Islet precursor cell (in vitro differentiated cells): ENCODE results near the gene KTN1.

Source experiments
- DNase-seq: peaks from one replicate; pipeline ENCODE4 v3.0.0-alpha.2; 2018

KTN1 gene, protein sequence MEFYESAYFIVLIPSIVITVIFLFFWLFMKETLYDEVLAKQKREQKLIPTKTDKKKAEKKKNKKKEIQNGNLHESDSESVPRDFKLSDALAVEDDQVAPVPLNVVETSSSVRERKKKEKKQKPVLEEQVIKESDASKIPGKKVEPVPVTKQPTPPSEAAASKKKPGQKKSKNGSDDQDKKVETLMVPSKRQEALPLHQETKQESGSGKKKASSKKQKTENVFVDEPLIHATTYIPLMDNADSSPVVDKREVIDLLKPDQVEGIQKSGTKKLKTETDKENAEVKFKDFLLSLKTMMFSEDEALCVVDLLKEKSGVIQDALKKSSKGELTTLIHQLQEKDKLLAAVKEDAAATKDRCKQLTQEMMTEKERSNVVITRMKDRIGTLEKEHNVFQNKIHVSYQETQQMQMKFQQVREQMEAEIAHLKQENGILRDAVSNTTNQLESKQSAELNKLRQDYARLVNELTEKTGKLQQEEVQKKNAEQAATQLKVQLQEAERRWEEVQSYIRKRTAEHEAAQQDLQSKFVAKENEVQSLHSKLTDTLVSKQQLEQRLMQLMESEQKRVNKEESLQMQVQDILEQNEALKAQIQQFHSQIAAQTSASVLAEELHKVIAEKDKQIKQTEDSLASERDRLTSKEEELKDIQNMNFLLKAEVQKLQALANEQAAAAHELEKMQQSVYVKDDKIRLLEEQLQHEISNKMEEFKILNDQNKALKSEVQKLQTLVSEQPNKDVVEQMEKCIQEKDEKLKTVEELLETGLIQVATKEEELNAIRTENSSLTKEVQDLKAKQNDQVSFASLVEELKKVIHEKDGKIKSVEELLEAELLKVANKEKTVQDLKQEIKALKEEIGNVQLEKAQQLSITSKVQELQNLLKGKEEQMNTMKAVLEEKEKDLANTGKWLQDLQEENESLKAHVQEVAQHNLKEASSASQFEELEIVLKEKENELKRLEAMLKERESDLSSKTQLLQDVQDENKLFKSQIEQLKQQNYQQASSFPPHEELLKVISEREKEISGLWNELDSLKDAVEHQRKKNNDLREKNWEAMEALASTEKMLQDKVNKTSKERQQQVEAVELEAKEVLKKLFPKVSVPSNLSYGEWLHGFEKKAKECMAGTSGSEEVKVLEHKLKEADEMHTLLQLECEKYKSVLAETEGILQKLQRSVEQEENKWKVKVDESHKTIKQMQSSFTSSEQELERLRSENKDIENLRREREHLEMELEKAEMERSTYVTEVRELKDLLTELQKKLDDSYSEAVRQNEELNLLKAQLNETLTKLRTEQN (N-terminal part only)

DNA sequence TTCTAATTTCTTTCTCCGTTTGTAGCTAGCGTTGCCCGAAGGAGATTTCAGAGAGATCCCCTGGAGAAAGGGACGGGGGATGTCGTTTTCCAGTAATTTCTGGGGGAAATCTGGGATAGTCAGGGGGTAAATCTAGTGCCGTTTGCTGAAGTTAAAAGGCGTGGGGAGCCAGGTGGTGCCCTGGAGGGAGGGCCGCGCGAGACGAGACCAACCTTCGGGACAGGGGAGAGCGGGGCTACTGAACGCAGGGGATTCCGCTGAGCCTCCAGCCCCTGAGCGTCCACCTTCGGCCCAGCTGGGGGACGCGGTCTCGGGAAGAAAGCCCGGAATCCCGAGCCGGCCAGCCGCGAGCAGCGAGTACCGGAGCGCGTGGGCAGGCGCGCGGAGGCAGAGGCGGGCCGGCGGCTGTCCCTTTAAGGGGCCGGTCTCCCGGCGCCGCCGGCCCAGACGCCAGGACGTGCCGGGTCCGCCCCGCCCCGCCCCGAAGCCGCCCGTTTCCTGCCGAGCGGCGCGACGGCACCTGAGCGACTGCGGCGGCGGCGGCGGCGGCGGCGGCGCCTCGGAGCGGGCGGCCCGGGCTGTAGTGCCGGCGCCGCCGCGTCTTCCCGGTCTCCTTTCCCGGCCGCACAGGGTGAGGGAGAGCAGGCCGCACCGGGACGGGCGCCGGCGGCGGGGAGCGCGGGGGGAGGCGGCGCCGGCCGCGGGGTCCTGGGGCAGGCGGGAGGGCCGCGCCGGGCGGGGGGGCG is at the start of gene KTN1:
TSS of gene KTN1 (plus strand) at position 484 of the 746 bp plus-strand sequence. CDS start 31,842 bp downstream, outside the sequence.
- peak; percentile 86 for DNase-seq

DNA sequence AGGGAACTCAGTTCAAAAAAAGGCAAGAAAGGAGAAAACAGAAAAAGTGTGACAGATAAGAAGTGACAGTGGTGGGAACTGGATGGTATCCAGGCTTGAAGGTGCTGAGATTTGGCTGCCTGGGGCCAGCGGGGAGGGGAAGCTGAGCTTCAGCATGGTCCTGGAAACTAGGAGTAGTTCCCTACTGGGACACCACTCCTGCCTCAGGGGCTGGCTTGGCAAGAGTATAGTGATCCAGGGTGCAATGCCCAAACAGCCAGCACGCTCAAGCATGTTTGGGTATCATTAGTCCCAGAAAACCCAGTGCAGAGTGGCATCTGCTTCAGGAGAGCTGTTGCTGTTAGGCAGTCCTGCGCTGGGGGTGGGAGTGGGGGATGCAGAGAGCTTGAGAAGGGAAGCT is 49.5 kb upstream of the KTN1 start:
- DNase-seq: peak; percentile 54

DNA sequence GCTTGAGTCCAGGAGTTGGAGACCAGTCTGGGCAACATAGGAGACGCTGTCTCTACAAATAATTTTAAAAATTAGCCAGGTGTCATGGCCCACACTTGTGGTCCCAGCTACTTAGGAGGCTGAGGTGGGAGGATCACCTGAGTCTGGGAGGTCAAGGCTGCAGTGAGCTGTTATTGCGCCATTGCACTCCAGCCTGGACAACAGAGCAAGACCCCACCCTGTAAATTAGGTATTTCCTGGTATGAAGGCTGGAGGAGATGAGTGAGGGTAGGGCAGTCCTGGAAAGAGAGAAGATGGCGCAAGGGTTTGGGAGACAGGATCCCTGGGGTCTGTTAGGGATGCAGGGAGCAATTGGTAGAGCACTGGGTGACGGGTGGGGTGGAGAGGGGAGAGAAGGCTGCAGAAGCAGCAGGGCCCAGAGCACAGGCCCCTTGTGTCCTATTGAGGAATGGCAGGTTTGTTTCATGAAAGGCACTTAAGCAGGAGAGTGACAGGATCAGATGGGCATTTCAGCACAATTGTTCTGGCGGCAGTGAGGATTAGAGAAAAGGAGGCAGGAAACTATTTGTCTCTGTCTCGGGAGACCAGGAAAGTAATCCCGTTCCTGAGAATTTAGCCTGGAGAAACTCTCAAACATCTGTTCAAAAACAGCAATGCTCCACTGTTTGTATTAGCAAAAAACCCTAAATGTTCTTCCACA is 47.2 kb upstream of the KTN1 start:
- DNase-seq: peak; percentile 66

DNA sequence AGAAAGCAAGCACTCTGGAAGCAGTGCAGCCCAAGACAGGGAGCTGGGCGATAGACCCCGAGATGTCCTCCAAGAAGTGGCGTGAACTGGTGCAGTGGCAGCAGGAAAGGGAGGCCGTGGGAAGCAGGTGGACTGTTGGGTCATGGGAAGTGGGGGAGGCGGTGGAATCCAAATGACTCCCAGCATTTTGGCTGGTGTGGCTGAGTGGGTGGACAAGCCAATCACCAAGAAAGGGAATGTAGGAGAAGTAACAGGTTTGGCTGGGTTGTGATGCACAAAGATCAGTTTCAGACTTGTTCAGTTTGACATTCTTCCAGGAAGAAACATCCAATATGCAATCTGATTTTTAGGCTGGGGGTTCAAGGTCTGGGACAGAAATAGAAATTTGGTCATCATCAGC is 46.0 kb upstream of the KTN1 start:
- peak; percentile 61 for DNase-seq

DNA sequence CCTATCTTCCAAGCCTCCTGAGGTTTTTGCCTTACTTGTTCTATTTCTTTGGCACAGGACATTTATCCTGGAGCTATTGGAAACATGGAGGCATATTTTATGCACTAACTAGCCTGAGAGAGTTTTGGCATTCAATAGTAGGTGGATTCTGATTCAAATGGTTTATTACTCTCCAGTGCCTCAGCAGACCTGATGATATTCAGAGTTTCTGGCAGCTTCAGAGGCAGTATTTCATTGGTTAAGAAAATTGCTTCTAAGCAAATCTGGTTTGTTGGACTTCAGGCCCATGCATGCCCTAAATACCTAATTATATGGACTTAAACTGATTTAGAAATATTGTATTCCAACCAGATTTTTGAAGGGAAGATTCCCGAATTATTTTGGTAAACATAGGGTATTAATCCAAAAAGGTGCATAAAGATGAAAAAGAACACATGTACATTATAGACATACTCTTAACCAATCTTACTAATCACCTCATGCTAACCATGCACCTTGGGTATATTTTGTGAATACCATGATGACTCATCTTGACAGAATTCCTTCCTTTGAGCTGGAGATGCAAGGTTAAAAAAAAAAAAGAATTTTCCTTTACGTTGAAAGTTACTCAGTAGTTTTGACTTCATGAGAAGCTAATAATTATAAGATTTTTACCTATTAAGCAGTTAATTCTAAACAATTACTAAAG is 44.3 kb upstream of the KTN1 start:
- DNase-seq: no peak

DNA sequence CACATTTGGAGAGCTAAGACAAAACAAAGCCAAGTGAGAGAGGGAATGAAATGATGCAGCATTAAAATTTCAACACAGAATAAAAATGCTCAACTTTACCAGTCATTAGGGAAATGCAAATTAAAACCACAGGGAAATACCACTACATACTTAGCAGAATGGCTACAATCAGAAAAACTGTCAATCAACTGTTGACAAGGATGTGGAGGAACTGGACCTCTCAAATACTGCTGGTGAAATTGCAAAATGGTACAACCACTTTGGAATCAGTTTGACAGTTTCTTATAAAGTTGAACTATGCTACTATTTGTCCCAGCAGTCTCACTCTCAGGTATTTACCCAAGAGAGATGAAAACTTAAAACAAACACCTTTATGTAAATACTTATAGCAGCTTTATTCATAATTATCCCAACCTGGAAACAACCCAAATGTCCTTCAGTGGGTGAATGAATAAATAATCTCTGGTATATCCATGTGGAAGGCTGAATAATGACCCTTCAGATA is 43.8 kb upstream of the KTN1 start:
- no peak for DNase-seq

DNA sequence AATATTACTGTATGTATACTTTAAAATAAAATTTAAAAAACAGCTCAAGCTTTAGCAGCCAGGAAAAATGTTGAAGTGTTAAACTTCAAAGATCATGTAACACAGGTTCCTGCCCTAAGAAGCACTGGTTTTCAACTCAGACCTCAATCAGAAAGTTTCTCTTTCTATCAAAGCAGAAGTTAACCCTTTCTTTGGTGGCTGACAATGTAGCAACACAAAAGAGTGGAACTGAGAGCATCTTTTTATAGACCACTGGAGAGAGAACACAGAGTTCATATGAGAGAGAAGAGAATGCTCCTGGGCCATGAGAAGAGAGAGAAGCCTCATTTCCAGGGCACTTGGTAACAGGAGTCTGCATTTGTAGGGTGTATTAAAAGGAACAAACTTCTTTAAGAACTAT is 42.2 kb upstream of the KTN1 start:
- DNase-seq: no peak

DNA sequence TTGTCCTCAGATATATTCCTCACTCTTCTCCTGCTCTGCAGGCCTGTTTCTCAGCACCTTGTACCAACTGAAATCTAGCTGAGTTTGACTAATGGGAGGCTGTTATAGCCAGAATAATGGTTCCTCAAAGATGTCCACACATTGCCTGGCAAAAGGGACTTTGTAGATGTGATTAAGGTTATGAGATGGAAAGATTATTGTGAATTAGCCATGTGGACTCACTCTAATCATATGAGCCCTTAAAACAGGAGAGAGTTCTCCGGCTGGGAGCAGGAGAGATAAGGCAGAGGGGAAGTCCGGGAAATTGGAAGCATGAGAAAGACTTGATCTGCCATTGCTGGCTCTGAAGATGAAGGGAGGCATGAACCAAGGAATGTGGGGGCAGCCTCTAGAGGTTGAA is 40.0 kb upstream of the KTN1 start:
- no peak for DNase-seq

DNA sequence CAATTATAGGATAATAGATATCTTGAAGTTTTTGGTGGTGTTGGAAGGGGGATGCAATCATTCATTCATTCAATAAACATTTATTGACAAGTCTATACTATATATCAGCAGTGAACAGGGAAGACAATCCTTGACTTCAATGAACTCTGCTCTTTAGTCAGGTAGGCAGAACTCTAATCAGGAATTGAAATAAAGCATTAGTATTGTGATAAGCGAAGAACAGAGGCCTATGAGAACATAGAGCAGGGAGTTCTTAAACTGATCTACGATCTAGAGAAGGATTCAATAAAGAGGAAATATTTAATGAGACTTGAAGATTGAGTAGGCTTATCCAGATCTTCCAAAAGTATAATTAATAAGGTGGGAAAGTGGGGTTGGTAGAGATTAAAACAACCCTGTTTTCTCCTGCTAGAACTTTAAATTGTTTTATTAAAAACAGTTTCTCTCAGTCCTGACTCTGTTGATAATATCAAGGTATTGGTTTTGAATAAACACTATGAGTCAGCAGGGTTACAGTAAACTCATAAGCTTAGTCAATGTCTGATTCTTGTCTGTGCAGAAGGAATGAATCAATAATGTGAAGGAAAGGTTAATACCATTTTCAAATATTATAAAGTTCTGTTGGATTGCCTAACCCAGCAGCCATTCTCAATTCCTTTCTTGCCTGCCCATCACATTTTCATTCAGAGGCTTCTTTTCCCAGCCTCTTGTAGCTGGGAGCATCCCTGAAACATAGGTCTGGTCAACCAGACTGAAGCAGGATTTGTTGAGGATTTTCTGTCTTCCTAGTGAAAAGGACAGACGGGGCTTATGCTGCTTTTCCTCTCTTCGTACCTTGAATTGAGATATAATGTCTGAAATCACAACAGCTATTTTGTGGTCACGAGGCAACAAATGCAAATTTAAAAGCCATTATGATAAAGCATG is 38.9 kb upstream of the KTN1 start:
- no peak for DNase-seq

DNA sequence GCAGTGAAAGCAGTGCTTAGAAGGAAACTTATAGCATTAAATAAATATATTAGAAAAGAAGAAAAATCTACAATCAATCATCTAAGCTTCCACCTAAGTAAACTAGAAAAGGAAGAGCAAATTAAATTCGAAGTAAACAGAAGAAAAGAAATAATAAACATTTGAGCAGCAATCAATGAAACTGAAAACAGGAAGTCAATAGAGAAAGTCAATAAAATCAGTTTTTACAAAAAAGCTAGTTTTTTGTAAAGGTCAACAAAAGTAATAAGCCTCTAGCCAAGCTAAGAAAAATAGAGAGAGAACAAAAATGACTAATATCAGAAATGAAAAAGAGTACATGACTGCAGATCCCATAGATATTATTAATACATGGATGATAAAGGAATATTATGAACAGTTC is 34.2 kb upstream of the KTN1 start:
- no peak for DNase-seq

DNA sequence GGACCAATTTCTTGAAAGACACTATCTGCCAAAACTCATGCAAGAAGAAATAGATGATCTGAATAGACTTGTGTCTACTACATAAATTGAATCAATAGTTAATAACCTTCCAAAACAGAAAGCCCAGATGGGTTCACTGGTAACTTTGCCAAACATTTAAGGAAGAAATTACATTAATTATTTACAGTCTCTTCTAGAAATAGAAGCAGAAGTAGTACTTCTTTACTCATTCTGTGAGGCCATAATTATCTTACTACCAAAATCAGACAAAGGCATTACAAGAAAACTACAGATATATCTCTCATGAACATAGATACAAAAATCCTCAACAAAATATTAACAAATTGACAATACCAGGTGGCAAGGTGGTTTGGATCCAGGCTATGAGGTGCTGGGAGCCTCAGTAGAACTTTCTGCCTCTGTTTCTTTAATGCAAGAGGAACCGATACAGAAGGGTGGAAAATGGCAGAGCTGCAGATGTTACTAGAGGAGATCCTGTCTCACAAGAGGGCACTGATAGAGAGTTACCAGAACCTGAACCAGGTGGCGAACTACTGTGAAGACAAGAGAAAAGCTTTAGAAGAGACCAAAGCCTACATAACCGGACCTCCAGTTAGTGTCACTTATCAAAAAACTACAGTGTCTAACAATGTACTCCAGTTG is 33.7 kb upstream of the KTN1 start:
- no peak for DNase-seq

DNA sequence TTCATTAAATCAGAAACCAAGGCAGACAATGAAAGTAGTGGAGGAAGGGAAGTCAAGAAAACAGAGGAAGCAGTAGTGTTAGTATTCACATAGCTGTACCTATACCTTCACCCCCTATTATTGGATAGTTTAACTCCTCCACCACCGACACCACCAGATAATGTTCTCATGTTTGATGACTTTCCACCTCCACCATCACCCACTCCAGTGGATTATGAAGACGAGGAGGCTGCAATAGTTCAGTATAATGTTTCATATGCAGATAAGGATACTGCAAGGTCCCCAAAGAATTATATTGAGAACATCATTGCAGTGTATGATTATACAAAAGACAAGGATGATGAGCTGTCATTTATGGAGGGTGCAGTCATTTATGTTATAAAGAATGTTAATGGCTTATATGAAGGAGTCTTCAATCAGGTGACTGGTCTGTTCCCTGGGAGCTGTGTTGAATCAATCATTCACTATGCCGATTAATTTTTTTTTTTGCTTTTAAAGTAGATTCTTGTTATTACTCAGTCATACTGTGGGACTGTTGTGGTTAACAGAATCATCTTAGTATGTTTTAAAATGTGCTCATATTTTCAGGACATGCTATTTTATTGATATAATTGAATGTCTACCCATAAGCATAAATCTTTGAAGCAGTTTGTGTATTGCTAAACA is 32.2 kb upstream of the KTN1 start:
- no peak for DNase-seq

DNA sequence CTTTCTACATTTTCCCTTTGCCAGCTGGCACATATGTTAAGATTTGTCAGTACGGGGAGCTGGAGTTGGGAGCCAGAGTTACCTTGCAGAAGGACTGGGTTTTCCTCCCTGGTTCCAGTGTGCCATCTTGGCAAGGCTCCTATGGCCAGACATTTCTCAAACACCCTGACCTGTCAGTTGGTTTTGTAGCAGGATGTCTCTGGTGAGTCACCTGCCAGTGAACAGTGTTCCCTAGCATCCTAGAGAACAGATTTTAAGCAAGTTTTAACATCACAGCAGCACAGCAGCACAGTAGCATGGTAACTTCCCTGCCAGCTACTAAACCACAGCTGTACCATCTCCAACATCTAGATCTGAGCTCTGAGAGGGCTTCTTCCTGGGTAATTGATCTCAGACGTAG is 26.2 kb upstream of the KTN1 start:
- no peak for DNase-seq

DNA sequence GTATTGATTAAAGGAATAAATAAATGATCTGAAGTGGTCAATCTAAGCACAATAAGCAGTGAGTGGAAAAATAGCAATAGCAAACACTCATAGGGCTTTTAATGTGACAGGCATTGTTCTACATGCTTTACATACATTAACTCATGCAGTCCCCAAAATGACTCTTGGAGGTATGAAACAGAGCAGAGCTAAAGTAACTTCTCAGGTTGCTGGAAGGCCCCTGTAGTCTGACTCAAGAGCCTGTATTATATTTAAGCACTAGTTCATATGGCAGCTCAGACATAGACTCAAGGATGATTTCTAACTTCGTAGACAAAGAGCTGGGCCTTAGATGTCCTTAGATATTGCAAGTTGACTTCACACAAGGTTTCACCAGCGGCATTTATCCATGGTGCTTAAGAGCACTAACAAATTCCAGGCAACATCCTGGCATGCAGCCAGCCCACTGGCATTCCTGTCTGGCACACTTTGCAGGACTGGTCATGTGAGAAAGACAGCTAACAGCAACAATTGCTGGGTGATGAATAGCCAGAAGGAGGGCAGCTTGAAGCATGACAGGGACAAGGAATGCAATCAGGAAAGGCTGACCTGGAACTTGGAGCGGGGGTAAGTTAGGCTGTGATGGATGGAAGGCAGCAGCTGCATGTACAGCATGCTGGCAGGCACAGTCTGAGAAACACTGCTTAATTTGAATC is 22.9 kb upstream of the KTN1 start:
- peak; percentile 95 for DNase-seq

DNA sequence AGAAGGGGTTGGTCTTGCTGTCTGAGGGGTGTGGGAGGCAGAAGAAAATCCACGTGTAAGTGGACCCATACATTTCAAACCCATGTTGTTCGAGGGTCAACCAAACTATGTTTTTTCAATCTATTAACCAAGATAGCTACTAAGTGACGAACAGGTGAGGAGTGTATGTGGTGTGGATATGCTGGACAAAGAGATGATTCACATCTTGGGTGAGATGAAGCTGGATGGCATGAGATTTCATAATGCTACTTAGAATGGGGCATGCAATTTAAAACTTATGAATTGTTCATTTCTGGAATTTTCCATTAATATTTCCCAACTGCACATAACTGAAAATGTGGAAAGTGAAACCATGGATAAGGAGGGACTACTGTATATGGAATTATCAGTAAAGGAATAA is 17.9 kb upstream of the KTN1 start:
- no peak for DNase-seq

DNA sequence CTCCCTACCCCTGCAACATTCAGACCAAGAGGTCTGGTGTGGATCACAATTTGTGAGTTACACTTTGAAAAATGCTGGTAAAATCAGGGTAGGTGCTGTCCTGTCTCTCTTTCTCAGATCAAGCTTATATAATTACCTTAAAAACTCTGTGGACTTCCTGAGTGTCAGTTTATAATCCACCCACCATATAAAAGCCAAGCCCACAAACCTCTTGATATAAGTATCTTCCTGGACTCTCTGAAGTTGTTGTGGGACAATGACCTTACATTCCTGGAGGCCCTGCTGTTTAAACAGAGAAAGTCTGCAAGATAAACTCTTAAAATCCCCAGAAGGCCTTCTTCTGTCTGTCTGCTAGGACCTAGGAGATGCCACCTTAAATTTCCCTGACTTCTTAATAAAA is 11.4 kb upstream of the KTN1 start:
- DNase-seq: no peak

DNA sequence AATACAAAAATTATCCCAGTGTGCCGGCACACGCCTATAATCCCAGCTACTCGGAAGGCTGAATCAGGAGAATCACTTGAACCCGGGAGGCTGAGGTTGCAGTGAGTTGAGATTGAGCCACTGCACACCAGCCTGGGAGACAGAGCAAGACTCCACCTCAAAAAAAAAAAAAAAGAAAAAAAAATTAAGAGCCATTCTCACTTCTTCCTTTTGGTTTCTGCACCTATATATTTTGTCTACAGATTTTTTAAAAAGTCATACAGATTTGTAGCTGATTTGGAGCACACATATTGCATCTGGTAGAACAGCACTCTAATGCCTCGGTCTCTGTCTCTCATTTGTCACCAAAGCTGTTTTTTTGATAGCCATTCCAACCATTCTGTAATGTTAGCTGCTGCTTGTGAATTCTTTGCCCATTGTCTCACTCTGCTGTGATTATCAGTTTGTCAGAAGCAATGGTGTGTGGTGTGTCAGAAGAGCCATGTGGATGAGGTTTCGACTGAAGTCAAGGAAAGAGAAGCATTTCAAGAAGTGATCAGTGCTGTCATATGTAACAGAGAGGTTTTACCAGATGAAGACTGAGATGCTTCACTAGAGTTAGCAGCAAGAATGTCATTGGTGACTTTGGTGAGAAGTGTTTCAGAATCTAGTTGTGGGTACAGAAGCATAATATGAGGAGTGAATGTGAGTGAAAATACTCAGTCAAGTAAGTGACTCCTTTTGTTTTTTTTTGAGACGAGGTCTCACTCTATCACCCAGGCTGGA is 8.7 kb upstream of the KTN1 start:
- DNase-seq: no peak
